ENCODE measurements around the gene RPTOR. TPM values are rescaled to one million over a fixed set of nuclear protein-coding genes. Genes with fewer than 3 reads are reported as not detected.

Gene RPTOR
- total RNA-seq, 2 experiments from 2014 or later, result 43.6 to 47.2 TPM

DNA sequence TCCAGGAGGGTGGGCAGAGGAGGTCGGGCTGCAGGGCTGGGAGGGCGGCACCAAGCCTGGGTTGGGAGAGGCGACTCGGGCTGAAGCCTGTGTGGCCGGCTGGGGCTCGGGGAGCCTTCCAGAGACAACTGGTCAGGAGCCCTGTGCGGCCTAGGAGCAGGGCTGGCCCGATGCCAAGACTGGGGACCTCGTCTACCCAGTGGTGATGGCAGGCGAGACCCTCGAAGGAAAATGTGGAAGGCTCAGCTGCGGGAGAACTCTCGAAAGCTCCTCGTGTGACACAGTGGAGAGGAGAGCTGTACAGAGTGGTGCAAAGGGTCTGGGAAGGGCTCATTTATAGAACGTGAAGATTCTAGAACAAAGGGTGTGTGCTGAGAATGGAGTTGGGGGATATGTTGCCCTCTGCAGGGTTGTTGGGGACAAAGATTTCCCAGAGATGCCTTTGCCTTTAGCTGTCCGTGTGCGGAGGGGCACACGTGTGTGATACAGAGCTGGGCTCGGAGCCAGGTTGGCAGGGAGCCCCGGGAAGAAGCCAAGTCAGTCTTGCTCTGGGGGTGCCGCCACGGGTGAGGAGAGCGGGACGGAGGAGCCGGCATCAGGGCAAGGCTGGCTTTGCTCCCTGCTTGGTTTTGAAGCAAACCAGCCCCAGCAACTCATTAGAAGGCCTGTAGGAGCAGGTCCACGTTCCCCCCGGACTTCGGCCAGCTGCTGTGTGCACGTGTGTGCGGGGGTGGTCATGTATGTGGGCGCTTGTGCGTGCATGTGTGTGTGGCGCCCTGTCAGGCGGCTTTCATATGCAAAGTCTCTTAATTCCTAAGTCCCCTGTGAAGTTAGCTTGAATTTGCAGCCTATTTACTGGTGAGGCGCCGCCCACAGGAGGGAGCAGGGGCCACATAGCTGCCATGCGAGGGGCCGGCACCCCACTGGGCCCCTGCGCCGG lies 314.6 kb downstream of the RPTOR start:
- H3K4me3 Mint-ChIP-seq, result no peak overlapping the region
- H3K27me3 Mint-ChIP-seq, result no peaks in the 10 kb centered on the region
- H3K27ac Mint-ChIP-seq, result peak overlapping the region; percentile 96
- H3K9me3 Mint-ChIP-seq, result peaks cover 9% of the 10 kb centered on the region
- peaks cover 72% of the 10 kb centered on the region for H3K4me1 Mint-ChIP-seq
- H3K36me3 Mint-ChIP-seq, result peaks cover 68% of the 10 kb centered on the region
- DNase-seq, result no peak

DNA sequence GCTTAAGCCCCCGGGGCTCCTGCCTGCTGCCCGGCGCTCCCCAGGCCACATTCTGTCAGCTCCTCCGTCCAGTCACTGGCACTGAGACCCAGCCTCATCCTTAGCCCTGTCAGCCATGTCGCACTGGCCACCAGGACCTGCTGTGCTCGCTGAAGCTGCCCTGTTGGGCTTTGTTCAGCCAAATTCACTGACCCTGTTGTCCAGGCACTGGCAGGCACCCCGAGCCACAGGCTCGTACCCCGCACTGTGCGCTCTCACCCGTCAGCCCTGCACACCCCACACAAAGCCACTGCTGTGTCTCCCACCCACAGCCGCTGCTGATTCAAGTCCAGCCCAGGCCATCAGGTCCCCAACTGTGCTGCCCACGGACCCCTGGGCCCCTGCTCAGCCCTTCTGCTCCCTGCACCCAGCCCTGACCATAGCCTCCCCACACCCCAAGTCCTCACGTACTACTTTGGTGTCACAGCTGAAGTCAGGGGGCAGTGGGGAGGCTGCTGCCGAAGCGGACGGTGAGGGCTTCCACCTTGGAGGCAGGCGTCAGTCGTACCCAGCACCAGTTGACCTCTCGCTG lies 315.5 kb downstream of the RPTOR start:
- Mint-ChIP-seq H3K4me3 (no peak overlapping the region), H3K9me3 (peaks cover 16% of the 10 kb centered on the region), H3K27ac (peak overlapping the region; percentile 57), H3K36me3 (peaks cover 76% of the 10 kb centered on the region), H3K27me3 (no peaks in the 10 kb centered on the region), H3K4me1 (peaks cover 71% of the 10 kb centered on the region)
- DNase-seq, result no peak

DNA sequence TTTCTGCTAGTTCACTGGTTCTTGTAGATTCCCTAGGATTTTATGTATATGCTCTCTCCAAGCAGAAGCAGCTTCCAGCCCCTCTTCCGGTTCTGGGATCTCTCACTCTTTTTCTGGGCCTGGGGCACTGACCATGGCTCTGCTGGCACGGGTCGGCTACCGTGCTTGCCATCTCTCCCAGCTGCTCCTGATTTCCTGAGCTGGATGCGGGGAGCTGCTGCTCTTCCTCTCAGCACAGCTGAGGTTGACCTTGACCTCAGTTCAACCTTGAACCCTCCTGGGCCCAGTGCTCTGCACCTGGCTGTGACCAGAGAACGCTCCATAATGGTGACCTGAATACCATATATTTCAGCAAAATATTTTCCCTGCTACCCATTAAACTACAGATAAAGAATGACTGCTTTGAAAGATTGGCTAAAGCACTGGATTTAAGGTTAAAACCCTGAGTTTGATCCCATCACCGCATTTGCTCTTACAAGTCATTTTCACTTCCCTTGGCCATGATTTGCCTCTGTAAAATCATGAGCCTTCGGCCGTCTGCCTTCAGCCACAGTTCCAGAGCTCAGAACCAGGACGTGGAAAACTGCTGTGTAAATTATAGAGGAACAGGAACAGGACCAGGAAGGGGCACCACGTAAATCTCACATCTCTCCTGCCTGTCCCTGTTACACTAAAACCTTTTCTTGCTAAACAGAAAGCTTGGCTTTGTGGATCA lies 316.2 kb downstream of the RPTOR start:
- Mint-ChIP-seq H3K36me3 (peaks cover 73% of the 10 kb centered on the region), H3K9me3 (peaks cover 17% of the 10 kb centered on the region), H3K4me1 (peaks cover 69% of the 10 kb centered on the region), H3K27me3 (no peaks in the 10 kb centered on the region), H3K27ac (peak overlapping the region; percentile 88), H3K4me3 (no peak overlapping the region)
- no peak for DNase-seq

DNA sequence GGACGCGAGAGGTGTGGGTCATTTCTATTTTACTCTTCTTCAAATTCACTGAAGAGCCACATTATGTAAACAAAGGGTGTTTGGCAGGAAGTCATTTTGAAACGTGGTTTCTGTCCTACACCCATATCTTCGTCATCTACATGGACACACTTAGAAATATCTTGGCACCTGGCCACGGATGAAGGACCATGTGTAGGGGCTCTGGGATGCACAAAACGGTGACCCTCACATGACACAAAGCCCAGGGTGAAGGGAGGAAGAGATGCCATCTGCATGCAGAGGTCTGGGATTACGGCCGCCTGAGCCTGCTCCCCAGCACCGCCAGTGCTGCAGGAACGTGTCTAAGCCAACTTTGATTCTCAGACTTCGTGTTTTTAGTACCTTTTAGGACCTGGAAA lies 316.8 kb downstream of the RPTOR start:
- DNase-seq, result no peak
- Mint-ChIP-seq H3K4me1 (peaks cover 67% of the 10 kb centered on the region), H3K36me3 (peaks cover 70% of the 10 kb centered on the region), H3K27me3 (no peaks in the 10 kb centered on the region), H3K9me3 (peaks cover 17% of the 10 kb centered on the region), H3K4me3 (no peak overlapping the region), H3K27ac (peak overlapping the region; percentile 88)

DNA sequence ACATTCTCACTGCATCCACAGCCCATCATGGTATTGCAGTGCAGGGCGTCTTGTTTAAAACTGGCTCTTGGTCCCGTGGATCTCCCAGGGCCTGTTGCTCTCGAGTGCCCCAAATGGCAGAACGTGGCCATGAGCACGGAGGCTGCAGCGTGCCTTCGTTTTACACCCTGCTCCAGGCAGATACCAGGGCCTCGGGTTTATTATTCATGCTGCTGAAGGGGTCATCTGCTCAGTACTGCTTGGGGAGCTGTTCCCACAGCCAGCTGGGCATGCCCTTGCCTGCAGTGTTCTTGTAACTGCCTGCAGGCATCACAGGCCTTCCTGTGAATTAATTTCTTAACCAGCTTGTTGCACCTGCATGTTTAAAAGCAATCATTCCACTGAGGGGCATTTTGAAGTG lies 317.3 kb downstream of the RPTOR start:
- peak; percentile 52 for DNase-seq
- H3K27ac Mint-ChIP-seq, result peak overlapping the region; percentile 88
- peaks cover 69% of the 10 kb centered on the region for H3K36me3 Mint-ChIP-seq
- H3K4me1 Mint-ChIP-seq, result peaks cover 65% of the 10 kb centered on the region
- H3K27me3 Mint-ChIP-seq, result no peaks in the 10 kb centered on the region
- peak overlapping the region; percentile 37 for H3K4me3 Mint-ChIP-seq
- peaks cover 17% of the 10 kb centered on the region for H3K9me3 Mint-ChIP-seq

DNA sequence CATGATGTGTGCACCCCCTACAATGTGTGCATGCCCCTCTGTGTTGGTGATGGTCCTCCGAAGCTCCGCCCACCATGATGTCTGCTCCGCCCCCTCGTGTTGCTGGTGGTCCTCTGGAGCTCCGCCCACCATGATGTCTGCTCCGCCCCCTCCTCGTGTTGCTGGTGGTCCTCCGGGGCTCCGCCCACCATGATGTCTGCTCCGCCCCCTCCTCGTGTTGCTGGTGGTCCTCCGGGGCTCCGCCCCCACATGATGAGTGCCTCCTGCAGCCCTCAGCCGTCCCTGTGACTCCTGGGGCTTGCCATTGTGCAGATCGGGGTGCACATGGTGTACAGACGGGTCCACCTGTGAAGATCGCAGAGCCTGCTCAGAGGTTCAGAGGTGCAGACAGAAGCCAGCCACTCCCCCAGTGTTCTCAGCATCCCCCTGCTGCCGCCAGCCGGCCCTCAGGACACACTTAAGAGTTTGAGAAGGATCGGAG lies 317.9 kb downstream of the RPTOR start:
- no peak for DNase-seq
- peak overlapping the region; percentile 88 for H3K27ac Mint-ChIP-seq
- peaks cover 62% of the 10 kb centered on the region for H3K4me1 Mint-ChIP-seq
- no peak overlapping the region for H3K4me3 Mint-ChIP-seq
- no peaks in the 10 kb centered on the region for H3K27me3 Mint-ChIP-seq
- H3K36me3 Mint-ChIP-seq, result peaks cover 65% of the 10 kb centered on the region
- H3K9me3 Mint-ChIP-seq, result peaks cover 17% of the 10 kb centered on the region

DNA sequence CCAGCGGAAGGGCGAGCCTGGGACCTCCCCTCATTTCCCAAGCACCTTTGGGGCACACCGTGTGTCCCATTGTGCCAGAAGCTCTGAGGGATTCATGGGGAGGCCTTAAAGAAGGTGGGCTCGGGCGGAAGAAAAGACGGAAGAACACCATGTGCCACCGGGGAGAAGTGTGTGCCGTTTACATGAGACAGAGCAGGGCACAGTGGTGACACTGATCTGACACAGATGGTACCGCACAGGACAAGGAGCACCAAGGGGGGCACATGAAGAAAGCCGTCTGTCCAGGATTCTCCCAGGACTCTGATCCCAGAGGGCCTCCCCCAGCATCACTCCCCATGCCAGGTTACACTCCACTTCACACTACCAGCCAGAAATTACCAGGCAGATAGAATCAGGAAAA lies 318.3 kb downstream of the RPTOR start:
- peak overlapping the region; percentile 88 for H3K27ac Mint-ChIP-seq
- no peak for DNase-seq
- no peaks in the 10 kb centered on the region for H3K27me3 Mint-ChIP-seq
- peaks cover 68% of the 10 kb centered on the region for H3K36me3 Mint-ChIP-seq
- peaks cover 62% of the 10 kb centered on the region for H3K4me1 Mint-ChIP-seq
- H3K4me3 Mint-ChIP-seq, result no peak overlapping the region
- peaks cover 17% of the 10 kb centered on the region for H3K9me3 Mint-ChIP-seq

DNA sequence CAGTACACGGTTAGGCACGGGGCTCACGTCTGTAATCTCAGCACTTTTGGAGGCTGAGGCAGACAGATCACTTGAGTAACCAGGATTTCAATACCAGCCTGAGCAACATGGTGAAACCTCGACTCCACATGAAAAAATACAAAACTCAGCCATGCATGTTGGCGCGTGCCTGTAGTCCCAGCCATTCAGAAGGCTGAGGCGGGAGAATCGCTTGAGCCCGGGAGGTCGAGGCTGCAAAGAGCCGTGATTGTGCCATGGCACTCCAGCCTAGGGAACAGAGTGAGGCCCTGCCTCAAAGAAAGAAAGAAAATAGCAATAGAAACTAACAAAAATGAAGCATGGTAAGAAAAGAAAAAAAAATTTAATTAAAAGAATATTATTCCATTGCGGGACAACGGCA lies 319.0 kb downstream of the RPTOR start:
- no peak for DNase-seq
- peaks cover 63% of the 10 kb centered on the region for H3K36me3 Mint-ChIP-seq
- H3K9me3 Mint-ChIP-seq, result peaks cover 17% of the 10 kb centered on the region
- peaks cover 61% of the 10 kb centered on the region for H3K4me1 Mint-ChIP-seq
- H3K27ac Mint-ChIP-seq, result peak overlapping the region; percentile 63
- no peaks in the 10 kb centered on the region for H3K27me3 Mint-ChIP-seq
- no peak overlapping the region for H3K4me3 Mint-ChIP-seq

DNA sequence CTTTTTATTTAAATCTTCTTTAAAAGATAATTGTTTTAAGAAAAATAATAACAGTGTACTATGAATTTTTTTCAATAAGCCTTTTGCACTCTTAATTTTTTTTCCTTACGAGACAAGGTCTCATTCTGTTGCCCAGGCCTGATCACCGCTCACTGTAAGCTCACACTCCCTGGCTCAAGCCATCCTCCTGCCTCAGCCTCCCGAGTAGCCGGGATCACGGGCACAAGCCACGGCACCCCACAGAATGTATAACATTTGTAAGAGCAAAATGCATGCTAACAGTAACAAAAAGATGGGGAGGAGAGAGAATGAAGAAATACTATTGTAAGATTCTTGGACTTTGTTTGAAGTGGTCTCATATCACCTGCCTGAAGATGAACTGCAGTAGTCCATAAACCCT lies 320.1 kb downstream of the RPTOR start:
- Mint-ChIP-seq H3K27ac (no peak overlapping the region), H3K36me3 (peaks cover 57% of the 10 kb centered on the region), H3K27me3 (no peaks in the 10 kb centered on the region), H3K9me3 (peaks cover 17% of the 10 kb centered on the region), H3K4me1 (peaks cover 62% of the 10 kb centered on the region), H3K4me3 (no peak overlapping the region)
- no peak for DNase-seq

DNA sequence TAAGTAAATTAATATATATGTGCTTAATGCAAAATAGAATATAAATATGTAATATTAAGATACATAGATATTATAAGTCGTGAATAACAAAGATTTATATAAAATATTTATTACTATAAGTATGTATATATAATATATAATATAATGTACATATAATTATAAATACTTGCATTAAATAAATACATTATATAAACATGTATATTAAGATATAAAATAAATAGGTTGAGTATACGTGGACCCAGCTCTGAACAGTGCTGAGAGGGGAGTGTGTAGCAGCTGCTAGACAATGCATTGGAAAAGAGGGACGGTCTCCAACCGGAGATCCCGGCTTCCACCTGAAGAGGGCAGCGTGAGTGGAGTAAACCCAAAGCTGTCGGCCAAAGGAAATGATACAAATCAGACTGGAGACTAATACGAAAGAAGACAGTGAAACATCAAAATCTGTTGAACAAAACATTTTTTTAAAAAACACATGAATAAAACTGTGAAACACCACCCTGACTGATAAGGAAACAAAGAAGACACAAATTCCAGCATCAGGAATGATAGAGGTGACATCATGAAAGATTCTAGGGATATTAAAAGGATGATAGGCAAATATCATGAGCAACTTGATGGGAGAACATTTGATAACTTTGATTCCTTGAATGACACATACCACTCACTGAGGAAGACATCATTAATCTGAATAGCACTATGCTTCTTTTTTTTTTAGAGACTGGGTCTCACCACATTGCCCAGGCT lies 321.6 kb downstream of the RPTOR start:
- no peak overlapping the region for H3K4me3 Mint-ChIP-seq
- H3K27ac Mint-ChIP-seq, result peak overlapping the region; percentile 68
- DNase-seq, result peak; percentile 69
- H3K4me1 Mint-ChIP-seq, result peaks cover 66% of the 10 kb centered on the region
- H3K36me3 Mint-ChIP-seq, result peaks cover 50% of the 10 kb centered on the region
- peaks cover 17% of the 10 kb centered on the region for H3K9me3 Mint-ChIP-seq
- H3K27me3 Mint-ChIP-seq, result no peaks in the 10 kb centered on the region

DNA sequence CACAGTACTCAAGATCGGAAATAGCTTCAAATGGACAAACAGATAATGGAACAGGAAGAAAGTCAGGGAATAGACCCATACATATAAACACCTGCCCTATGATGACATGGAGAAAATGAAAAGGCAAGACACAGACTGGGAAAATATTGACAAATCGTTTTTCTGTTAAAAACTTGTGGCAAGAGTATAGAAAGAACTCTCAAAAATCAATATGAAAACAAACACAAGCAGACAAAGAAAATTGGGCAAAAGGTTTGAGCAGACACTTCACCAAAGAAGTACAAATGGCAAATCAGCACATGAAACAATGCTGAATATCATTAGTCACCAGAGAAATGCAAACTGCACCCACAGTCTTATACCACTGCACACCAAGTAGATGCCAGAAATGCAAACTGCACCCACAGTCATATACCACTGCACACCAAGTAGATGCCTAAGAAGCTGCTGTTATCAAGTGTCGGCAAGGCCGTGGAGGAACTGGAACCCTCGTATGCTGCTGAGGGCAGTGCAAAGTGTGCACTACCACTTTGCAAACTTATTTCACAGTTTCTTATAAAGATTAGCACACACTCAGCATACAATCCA lies 323.5 kb downstream of the RPTOR start:
- no peaks in the 10 kb centered on the region for H3K27me3 Mint-ChIP-seq
- no peak for DNase-seq
- H3K9me3 Mint-ChIP-seq, result peaks cover 15% of the 10 kb centered on the region
- peaks cover 35% of the 10 kb centered on the region for H3K36me3 Mint-ChIP-seq
- no peak overlapping the region for H3K4me3 Mint-ChIP-seq
- H3K27ac Mint-ChIP-seq, result peak overlapping the region; percentile 36
- H3K4me1 Mint-ChIP-seq, result peaks cover 68% of the 10 kb centered on the region

DNA sequence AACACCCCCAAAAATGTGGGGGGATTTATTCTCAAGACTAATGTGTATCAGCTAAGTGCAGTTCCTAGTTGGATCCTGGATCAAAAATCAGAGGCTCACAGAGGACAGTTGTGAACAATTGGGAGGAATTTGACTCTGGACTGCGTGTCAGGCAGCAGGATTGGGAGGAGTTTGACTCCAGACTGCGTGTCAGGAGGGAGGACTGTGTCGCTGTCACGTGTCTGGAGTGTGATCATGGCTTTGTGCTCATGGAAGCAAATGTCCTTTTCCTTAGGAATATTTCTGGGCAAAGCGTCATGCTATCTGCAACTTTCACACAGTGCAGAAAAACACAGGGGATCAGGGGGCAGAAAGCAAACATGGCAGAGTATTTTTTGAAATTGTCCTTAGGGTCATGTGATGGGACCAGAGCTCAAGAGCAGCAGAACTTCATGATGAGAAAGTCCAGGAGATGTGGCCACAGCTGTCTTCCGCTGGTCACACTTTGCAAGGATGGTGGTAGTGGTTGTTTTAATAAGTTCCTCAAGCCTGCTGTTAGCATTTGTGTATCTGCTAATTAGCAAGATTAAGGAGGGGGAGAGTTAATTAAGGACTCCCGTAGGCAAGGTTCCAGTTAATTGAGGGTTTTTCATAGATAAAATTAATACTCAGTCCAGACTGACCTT lies 325.0 kb downstream of the RPTOR start:
- Mint-ChIP-seq H3K27me3 (no peaks in the 10 kb centered on the region), H3K9me3 (peaks cover 6% of the 10 kb centered on the region), H3K36me3 (peaks cover 31% of the 10 kb centered on the region), H3K27ac (peak overlapping the region; percentile 81), H3K4me1 (peaks cover 59% of the 10 kb centered on the region), H3K4me3 (no peak overlapping the region)
- no peak for DNase-seq

DNA sequence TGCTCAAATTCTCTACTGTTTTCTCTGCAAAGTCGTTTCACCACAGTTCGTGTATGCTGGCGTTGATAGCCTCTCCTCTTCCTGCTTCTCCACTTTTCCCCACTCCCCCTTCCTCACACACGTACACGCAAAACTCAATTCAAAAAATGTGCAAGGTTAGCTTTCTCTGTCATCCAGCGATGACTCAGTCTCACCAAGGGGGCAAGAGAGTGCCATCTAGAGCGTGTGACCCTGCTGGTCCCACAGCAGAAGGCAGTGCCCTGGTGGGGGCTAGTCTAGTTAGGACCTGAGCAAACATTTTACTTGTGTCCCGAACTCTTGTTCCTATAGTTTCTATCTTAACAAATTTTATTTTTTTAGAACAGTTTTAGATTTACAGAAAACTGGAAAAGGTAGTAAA lies 325.8 kb downstream of the RPTOR start:
- H3K4me1 Mint-ChIP-seq, result peaks cover 61% of the 10 kb centered on the region
- H3K27me3 Mint-ChIP-seq, result no peaks in the 10 kb centered on the region
- peak overlapping the region; percentile 81 for H3K27ac Mint-ChIP-seq
- peak overlapping the region; percentile 40 for H3K4me3 Mint-ChIP-seq
- H3K36me3 Mint-ChIP-seq, result peaks cover 31% of the 10 kb centered on the region
- H3K9me3 Mint-ChIP-seq, result no peaks in the 10 kb centered on the region
- peak; percentile 39 for DNase-seq

DNA sequence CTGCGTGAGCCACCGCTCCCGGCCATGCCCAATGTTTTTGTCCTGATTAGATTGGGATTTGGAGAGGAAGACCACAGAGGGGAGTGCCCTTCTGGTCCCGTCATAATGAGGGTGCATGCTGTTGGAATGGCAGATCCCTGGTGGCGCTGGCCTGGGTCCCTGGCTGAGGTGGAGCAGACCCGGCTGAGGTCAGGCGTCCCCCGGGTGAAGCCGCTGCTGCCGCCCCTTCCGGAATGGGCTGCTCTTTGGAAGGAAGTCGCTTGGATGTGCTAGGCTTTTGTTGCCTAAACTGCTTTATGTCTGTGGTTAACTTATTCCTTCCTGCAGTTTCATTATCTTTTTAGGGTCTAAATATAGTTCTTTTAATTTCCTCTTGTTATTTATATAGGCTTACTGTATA lies 326.7 kb downstream of the RPTOR start:
- peak; percentile 38 for DNase-seq
- H3K9me3 Mint-ChIP-seq, result no peaks in the 10 kb centered on the region

More for the DNA sequence above, 326.7 kb downstream of the RPTOR start:
- Mint-ChIP-seq H3K4me3 (peak overlapping the region; percentile 60), H3K27me3 (no peaks in the 10 kb centered on the region), H3K36me3 (peaks cover 30% of the 10 kb centered on the region), H3K4me1 (peaks cover 56% of the 10 kb centered on the region), H3K27ac (peak overlapping the region; percentile 85)

All from activated naive CD8-positive, alpha-beta T cell treated with anti-CD3 and anti-CD28 coated beads for 36 hours (primary cell).